Mesothelial cell of epicardium (in vitro differentiated cells): ENCODE measurements around the gene SF3A1. TPM values are rescaled to one million over a fixed set of nuclear protein-coding genes. Genes with fewer than 3 reads are reported as not detected.

Experiments
- DNase-seq, 2 experiments: peaks; one replicate each; pipeline ENCODE4 v3.0.0; 2021; ENCODE audit warnings: low spot score in 2 of 2; ENCODE audit not compliant: unreplicated experiment in 2 of 2
- H3K27ac Mint-ChIP-seq: 2 replicates; pipeline ENCODE4 v1.8.0; 2021; ENCODE audit warnings: mixed read lengths
- H3K27me3 Mint-ChIP-seq: 2 replicates; pipeline ENCODE4 v1.8.0; 2021; ENCODE audit warnings: low read depth, mixed read lengths
- H3K36me3 Mint-ChIP-seq: 2 replicates; pipeline ENCODE4 v1.8.0; 2021; ENCODE audit warnings: mixed read lengths
- H3K4me1 Mint-ChIP-seq: 2 replicates; pipeline ENCODE4 v1.8.0; 2021; ENCODE audit warnings: mixed read lengths
- H3K4me3 Mint-ChIP-seq: 2 replicates; pipeline ENCODE4 v1.8.0; 2021; ENCODE audit warnings: mild to moderate bottlenecking, moderate library complexity, mixed read lengths
- H3K9me3 Mint-ChIP-seq: 2 replicates; pipeline ENCODE4 v1.8.0; 2021; ENCODE audit warnings: mixed read lengths
- total RNA-seq: library from RNA; stranded (reverse); gene quantifications from 3 replicates; pipeline ENCODE4 v1.2.1, GENCODE V29; 2021
- TF ChIP-seq, protein P1 (sequence below): fragments of 200-600 bp; sonication (generic); IDR thresholded peaks from one replicate; pipeline ENCODE4 v1.5.0; 2021; ENCODE audit warnings: antibody characterized with exemption; ENCODE audit not compliant: unreplicated experiment

The SF3A1 gene
- total RNA-seq, 1 donor from 2014 or later: 142 TPM

DNA sequence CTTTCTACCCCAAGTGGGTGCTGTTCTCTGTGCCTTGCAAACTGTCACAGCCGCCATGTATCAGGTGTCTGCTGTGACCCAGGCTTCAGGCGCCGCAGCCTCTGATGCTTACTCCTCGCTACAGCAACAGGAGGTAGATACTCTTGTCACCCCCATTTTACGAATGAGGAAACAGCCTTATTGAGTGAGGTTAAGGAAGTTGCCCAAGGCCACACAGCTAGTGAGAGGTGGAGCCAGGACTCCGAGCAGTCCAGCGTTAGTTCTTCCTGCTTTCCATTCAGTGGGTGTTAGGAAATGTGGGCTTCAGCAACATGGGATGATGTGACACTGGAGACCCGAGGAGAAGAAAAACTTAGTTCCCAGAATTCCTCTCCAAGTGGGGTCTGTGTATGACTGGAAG, 16.2 kb upstream of the SF3A1 start:
- TF ChIP-seq, protein P1, sequence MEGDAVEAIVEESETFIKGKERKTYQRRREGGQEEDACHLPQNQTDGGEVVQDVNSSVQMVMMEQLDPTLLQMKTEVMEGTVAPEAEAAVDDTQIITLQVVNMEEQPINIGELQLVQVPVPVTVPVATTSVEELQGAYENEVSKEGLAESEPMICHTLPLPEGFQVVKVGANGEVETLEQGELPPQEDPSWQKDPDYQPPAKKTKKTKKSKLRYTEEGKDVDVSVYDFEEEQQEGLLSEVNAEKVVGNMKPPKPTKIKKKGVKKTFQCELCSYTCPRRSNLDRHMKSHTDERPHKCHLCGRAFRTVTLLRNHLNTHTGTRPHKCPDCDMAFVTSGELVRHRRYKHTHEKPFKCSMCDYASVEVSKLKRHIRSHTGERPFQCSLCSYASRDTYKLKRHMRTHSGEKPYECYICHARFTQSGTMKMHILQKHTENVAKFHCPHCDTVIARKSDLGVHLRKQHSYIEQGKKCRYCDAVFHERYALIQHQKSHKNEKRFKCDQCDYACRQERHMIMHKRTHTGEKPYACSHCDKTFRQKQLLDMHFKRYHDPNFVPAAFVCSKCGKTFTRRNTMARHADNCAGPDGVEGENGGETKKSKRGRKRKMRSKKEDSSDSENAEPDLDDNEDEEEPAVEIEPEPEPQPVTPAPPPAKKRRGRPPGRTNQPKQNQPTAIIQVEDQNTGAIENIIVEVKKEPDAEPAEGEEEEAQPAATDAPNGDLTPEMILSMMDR: no peak
- H3K27ac Mint-ChIP-seq: no peak overlapping the region

DNA sequence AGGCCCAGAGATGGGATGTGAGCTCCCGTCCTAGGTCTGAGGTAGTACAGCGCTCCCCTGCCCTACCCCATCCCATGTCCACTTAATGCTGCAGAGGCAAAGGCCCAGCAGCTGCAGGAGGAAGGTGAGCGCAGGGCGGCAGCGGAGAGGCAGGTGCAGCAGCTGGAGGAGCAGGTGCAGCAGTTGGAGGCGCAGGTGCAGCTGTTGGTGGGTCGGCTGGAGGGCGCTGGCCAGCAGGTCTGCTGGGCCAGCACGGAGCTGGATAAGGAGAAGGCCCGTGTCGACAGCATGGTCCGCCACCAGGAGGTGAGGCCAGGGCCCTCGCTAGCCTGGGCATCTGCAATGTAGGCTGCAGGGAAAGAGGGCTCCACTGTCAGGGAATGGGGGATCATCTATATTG, 15.3 kb upstream of the SF3A1 start:
- H3K9me3 Mint-ChIP-seq: no peaks in the 10 kb centered on the region
- no peak overlapping the region for H3K27ac Mint-ChIP-seq
- TF ChIP-seq, protein P1: no peak
- no peak overlapping the region for H3K4me3 Mint-ChIP-seq
- peaks cover 6% of the 10 kb centered on the region for H3K4me1 Mint-ChIP-seq
- DNase-seq: no peak
- H3K36me3 Mint-ChIP-seq: no peaks in the 10 kb centered on the region
- no peaks in the 10 kb centered on the region for H3K27me3 Mint-ChIP-seq

More for the DNA sequence above, 16.2 kb upstream of the SF3A1 start:
- no peak for DNase-seq
- H3K4me3 Mint-ChIP-seq: no peak overlapping the region
- peaks cover 6% of the 10 kb centered on the region for H3K4me1 Mint-ChIP-seq
- H3K27me3 Mint-ChIP-seq: no peaks in the 10 kb centered on the region
- peaks cover 2% of the 10 kb centered on the region for H3K36me3 Mint-ChIP-seq
- H3K9me3 Mint-ChIP-seq: no peaks in the 10 kb centered on the region

DNA sequence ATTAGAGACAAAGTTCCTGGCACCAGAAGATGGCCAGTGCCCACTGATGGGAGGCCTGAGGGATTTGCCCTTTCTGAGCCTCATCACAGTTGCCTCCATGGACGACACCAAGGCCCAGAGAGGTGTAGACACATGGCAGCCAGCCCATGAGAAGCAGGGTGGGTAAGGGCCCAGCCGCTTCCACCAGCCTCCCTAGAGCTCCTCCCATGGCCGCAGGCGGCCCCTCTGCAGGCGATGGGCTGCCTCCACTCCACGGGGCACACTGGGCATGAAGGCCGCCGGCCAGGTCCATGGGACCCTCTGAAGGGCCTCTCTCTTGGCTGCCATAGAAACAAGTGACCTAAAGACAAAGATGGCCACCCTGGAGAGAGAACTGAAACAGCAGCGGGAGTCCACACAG, 14.6 kb upstream of the SF3A1 start:
- Mint-ChIP-seq H3K4me1 (peaks cover 6% of the 10 kb centered on the region), H3K36me3 (no peaks in the 10 kb centered on the region), H3K27me3 (no peaks in the 10 kb centered on the region), H3K27ac (no peak overlapping the region), H3K9me3 (no peaks in the 10 kb centered on the region), H3K4me3 (no peak overlapping the region)
- TF ChIP-seq, protein P1: no peak
- no peak for DNase-seq

DNA sequence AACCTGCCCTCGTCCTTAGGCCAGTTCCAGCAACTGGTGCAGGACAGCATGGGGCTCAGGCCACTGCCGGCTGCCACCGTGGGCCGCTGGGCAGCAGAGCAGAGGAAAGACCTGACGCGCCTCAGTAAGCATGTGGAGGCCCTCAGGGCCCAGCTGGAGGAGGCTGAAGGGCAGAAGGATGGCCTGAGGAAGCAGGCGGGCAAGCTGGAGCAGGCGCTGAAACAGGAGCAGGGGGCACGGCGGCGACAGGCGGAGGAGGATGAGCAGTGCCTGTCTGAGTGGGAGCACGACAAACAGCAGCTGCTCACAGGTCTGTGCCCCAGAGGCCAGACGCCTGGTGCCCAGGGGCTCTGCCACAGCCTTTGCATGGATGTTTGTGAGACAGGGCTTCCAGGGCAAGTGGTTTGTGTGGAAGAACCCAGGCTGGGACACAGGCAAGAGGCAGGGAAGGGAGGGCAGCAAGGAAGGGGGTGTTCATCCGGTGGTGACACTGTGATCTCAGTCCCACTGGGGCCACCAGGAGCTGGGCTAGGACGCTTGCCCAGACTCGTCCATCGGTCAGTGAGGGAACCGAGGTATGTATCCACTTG, 14.0 kb upstream of the SF3A1 start:
- no peaks in the 10 kb centered on the region for H3K9me3 Mint-ChIP-seq
- no peak overlapping the region for H3K4me3 Mint-ChIP-seq
- H3K4me1 Mint-ChIP-seq: peaks cover 6% of the 10 kb centered on the region
- TF ChIP-seq, protein P1: no peak
- no peak overlapping the region for H3K27ac Mint-ChIP-seq
- no peak for DNase-seq
- H3K36me3 Mint-ChIP-seq: no peaks in the 10 kb centered on the region
- H3K27me3 Mint-ChIP-seq: no peaks in the 10 kb centered on the region

DNA sequence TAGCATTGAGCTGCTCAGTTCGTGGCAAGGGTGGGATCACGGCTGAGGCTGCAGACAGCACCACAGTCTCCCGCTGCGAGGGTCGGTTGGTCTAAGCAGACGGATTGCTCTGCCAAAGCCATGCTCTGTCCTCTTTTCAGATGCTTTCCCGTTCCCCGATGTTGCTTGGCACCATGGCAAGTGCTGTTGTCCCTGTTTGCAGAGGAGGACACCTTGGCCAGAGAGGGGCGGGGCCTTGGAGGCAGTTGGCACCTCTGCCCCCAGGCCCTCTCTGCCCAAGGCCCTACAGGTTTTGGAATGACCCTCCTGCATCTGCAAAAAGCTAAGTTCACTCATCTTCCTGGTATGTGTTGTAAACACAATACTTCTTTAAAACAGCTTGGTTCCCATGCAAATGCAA, 11.7 kb upstream of the SF3A1 start:
- no peak overlapping the region for H3K27ac Mint-ChIP-seq
- H3K36me3 Mint-ChIP-seq: no peaks in the 10 kb centered on the region

More for the DNA sequence above, 11.7 kb upstream of the SF3A1 start:
- TF ChIP-seq, protein P1: no peak
- Mint-ChIP-seq H3K27me3 (no peaks in the 10 kb centered on the region), H3K9me3 (no peaks in the 10 kb centered on the region), H3K4me1 (peaks cover 6% of the 10 kb centered on the region), H3K4me3 (no peak overlapping the region)
- no peak for DNase-seq
